SU-DHL-6 (cell line): Measurements from ENCODE around the gene PPIA.

ENCODE experiments used
- EZH2phosphoT487 ChIP-seq: fragments of 200-600 bp; sonication (generic), shearing (Covaris generic); conservative IDR thresholded peaks from 2 replicates; pipeline ENCODE4 v1.6.1; 2018; ENCODE audit warnings: mild to moderate bottlenecking, antibody characterized with exemption, low read length, moderate library complexity, mixed read lengths
- TF ChIP-seq, protein P1 (sequence below): fragments of 200-600 bp; sonication (generic); IDR thresholded peaks from one replicate; pipeline ENCODE4 v1.5.1; 2017; ENCODE audit warnings: antibody characterized with exemption, mild to moderate bottlenecking, low read length, moderate library complexity; ENCODE audit not compliant: insufficient read depth, poor library complexity, severe bottlenecking

DNA sequence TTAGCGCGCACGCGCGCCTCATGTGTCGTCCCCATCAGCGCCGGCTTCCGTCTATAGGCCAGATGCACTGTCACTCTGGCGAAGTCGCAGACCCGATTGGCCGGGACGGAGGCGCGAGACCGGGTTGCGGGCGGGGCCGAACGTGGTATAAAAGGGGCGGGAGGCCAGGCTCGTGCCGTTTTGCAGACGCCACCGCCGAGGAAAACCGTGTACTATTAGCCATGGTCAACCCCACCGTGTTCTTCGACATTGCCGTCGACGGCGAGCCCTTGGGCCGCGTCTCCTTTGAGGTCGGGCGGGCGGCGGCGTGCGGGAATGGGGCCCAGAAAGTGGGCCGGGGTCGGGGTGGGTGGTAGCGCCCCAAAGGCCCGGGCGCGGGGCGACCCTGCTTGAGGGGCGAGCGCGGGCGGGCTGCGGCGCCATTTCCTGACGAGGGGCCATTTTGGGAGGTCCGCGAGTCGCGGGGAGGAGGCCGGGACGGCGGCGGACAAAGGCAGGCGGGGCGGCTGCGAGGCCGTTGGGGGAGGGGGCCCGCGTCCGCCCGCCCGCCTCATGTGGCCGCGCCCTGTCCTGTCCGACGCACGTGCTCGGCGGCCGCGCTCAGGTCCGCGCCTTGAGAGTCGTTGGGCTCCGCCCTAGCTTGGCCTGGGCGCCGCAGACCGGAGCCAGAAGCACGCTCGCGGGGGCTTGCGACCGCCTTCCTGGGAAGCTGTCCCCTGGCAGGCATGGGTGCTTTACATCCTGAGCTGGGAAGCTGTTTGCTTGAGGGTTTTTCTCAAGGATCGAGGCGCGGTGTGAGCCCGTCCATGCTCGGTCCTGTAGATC lies at the start of gene PPIA:
- TF ChIP-seq, protein P1, sequence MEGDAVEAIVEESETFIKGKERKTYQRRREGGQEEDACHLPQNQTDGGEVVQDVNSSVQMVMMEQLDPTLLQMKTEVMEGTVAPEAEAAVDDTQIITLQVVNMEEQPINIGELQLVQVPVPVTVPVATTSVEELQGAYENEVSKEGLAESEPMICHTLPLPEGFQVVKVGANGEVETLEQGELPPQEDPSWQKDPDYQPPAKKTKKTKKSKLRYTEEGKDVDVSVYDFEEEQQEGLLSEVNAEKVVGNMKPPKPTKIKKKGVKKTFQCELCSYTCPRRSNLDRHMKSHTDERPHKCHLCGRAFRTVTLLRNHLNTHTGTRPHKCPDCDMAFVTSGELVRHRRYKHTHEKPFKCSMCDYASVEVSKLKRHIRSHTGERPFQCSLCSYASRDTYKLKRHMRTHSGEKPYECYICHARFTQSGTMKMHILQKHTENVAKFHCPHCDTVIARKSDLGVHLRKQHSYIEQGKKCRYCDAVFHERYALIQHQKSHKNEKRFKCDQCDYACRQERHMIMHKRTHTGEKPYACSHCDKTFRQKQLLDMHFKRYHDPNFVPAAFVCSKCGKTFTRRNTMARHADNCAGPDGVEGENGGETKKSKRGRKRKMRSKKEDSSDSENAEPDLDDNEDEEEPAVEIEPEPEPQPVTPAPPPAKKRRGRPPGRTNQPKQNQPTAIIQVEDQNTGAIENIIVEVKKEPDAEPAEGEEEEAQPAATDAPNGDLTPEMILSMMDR = no peak
- no peak for TF ChIP-seq EZH2phosphoT487
